GM19452 (cell line): ENCODE measurements around the gene LRRK2.

Experiments used
- ATAC-seq: cut with Tn5 transposase; IDR thresholded peaks from one replicate; pipeline ENCODE4 v1.9.1; 2021; ENCODE audit not compliant: unreplicated experiment

Gene LRRK2

DNA sequence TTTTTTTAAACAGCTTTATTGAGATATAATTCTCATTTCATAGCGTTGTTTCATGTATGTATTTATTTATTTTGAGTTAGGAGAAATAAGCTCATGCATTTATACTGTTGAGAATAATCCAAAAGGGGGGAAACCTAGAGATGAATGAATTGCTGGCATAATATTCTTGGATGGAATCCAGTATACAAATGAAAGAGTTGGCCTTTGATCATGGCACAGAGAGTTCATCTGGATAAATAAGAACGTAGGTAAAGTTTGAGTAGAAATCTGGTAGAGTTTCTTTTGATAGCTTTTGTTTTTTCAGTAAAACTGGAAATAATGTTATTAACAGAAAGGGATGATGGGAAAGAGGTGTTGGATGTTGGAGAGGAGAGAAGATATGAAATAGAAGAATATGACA is 166.2 kb downstream of the LRRK2 start:
- ATAC-seq = no peak

DNA sequence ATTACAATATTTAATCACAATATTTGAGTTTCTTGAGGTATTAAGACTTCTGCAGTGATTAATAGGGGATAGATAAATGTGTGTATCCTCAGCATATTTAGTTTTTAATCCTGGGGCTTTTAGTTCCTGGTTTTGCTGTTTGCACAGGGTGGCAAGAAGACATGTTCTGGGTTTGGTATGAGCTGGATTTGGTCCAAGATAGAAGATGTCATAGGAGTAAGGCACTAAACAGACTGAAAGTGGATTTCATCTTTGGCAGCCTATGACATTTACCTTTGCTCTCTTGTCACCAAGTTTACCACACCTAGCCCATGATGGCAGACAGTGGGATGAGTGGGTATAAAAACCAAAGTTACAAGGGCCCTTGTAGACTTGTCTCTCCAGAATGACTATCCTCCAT is 168.2 kb downstream of the LRRK2 start:
- no peak for ATAC-seq

DNA sequence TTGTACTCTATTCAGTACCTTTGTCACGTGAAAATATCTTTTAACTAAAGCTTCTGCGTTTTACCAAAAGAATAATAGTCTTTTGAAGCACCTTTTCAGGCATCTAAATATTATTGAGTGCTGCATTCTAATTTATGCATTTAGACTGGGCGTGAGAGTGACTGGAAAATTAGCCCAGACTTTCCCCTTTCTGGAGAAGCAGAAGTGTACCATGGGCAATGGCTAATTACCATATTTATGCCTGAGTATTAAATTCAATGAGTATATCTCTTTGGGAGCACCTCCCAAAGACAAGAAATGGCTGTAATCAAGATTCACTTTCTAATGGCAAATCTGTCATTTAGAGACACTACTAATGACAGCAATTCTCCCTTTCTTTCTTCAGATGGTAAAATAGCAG is 174.9 kb downstream of the LRRK2 start:
- no peak for ATAC-seq

DNA sequence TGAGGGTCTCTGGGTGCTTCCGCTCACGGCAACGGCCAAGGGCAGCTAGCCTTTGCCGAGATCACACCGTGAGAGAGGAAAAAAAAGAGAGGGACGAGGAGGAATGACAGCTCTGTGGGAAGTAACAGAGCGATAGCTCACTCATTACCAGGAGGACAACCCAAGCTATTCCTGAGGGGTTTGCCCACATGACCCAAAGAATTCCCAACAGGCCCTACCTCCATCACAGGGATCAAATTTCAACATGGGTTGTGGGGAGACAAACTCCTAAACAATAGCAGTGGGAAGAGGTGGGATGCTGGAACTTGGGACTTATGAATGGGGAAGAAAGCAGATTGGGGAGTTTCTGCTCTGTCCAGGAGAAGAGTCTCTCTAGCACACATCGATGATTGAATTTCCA is 180.6 kb downstream of the LRRK2 start:
- no peak for ATAC-seq
